DMS153 (cell line): ENCODE results near the gene FGFR4.

ENCODE experiments used
- DNase-seq: peaks from one replicate; lab custom pipeline; 2025; lab: John Stamatoyannopoulos, UW

Gene FGFR4

DNA sequence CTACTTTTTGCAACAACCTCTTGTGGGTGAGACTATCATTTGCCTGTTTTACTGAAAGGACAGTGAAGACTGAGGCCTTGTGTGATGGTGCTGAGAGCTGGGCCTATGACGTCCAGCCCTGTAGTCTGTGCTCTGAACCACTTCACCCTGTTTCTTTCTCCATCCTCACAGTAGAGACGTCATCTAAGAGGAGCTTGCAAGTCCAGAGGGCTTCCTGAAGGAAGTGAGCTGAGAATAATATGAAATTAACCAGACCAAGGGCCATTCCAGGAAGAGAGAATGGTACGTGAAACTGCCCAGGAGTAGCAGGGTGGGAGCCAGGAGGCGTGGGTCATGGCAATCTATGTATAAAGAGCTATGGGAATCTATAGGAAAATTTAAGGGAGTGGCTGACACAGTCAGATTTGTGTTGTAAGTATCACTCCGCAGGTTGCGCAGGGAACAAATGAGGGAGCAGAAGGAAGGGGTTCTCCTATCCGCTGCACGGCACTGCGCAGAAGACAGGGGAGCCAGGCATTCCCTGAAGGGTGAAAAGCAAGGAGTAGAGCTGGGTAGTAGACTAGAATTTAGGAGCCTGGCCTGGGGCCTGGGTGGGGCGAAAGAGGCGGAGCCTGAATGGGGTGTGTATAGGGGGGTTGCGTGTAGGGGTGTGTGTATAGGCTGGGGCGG is 596 bp upstream of the FGFR4 start:
- no peak for DNase-seq

DNA sequence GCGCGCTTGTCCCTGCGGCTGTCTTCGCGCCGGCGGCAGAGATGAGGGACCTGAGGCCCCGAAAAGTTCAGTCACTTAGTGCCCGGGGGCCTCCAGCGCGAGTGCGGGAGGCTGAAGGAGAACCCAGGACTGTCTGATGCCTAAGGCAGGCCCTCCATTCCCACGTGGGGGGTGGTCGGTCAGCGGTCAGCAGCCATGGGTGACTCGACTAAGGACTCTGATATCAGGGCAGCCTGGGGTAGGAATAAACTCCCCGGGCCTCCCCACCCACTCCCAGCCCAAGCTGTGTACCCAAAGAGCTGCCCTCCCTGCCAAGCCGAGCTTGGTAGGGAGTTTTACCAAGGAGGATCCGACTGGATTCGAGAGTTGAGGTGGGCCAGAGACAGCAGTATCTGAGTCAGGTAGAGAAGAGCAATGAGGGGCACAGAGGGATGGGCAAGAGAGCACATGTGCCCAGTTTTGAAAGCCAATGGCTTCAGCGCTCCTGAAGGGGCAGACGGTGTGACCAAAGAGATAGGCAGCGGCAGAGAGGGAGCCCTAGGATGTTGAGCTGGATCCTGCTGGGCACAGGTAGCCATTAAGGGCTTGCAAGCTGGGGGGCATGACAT is 787 bp downstream of the FGFR4 start:
- DNase-seq: no peak

DNA sequence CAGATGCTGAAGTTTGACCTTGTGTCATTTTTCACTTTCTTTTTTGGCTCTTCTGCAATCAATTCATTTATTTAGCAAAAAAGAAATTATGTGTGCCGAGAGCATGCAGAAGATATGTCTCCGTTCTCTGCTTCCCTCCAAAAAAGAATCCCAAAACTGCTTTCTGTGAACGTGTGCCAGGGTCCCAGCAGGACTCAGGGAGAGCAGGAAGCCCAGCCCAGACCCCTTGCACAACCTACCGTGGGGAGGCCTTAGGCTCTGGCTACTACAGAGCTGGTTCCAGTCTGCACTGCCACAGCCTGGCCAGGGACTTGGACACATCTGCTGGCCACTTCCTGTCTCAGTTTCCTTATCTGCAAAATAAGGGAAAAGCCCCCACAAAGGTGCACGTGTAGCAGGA is 2.4 kb downstream of the FGFR4 start:
- no peak for DNase-seq

DNA sequence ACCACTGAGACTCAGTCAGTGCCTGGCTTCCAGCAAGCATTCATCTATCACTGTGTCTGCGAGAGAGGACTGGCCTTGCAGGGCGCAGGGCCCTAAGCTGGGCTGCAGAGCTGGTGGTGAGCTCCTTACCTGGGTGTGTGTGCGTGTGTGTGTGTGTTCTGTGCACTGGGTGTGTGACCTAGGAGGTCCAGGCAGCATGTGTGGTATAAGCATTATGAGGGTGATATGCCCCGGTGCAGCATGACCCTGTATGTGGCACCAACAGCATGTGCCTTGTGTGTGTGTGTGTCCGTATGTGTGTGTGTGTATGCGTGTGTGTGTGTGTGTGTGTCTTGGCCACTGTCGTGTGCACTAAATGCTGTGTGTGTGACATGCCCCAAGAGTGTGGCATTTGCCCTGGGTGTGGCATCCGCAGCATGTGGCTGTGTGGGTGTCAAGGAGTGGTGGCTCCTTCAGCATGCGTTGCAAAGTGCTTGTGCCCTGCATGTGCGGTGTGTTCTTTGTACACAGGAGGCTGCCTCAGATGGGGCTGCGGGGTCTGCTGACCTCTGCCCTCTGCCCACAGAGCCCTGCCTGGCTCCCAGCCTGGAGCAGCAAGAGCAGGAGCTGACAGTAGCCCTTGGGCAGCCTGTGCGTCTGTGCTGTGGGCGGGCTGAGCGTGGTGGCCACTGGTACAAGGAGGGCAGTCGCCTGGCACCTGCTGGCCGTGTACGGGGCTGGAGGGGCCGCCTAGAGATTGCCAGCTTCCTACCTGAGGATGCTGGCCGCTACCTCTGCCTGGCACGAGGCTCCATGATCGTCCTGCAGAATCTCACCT is 3.3 kb downstream of the FGFR4 start:
- DNase-seq: no peak

DNA sequence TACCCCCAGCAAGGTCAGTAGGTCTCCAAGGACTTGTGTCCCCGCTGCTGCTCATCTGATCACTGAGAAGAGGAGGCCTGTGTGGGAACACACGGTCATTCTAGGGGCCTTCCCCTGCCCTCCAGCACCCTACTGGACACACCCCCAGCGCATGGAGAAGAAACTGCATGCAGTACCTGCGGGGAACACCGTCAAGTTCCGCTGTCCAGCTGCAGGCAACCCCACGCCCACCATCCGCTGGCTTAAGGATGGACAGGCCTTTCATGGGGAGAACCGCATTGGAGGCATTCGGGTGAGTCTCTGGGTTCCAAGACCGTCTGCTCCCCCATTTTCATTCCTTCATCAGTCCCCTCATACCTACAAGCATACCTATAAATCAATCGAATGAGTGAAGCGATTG is 4.1 kb downstream of the FGFR4 start:
- no peak for DNase-seq

DNA sequence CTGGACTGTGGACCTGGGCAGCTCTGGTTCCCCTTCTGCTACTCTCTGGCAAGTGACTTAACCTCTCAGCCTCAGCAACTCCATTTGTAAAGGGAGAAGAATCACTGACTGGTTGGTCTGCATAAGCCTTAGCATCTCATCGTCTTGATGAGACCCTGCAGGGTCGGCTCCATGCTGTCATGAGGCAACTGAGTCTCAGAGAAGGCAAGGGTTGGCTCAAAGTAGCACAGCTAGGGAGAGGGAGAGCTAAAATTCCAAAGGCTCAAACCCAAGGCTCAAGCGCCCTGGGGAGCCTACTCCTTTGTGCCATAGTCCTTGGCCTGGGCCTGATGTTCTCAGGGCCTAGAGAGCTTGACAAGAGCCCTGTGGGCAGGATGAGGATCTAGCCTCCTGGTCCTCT is 4.5 kb downstream of the FGFR4 start:
- no peak for DNase-seq

DNA sequence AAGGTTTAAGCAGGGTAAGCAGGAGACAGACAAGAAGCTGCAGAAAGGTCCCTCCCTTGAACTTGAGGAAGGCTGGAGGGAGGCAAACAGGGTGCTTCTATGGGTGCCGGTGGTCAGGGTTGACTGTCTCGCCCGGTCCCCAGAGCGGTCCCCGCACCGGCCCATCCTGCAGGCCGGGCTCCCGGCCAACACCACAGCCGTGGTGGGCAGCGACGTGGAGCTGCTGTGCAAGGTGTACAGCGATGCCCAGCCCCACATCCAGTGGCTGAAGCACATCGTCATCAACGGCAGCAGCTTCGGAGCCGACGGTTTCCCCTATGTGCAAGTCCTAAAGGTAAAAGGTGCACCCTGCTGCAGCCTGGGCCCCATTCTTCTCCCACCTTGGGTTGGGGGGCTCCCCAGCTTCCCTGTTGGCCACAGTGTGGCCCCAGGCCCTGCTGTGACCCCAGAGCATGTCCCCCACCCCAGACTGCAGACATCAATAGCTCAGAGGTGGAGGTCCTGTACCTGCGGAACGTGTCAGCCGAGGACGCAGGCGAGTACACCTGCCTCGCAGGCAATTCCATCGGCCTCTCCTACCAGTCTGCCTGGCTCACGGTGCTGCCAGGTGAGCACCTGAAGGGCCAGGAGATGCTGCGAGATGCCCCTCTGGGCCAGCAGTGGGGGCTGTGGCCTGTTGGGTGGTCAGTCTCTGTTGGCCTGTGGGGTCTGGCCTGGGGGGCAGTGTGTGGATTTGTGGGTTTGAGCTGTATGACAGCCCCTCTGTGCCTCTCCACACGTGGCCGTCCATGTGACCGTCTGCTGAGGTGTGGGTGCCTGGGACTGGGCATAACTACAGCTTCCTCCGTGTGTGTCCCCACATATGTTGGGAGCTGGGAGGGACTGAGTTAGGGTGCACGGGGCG is 5.7 kb downstream of the FGFR4 start:
- no peak for DNase-seq

DNA sequence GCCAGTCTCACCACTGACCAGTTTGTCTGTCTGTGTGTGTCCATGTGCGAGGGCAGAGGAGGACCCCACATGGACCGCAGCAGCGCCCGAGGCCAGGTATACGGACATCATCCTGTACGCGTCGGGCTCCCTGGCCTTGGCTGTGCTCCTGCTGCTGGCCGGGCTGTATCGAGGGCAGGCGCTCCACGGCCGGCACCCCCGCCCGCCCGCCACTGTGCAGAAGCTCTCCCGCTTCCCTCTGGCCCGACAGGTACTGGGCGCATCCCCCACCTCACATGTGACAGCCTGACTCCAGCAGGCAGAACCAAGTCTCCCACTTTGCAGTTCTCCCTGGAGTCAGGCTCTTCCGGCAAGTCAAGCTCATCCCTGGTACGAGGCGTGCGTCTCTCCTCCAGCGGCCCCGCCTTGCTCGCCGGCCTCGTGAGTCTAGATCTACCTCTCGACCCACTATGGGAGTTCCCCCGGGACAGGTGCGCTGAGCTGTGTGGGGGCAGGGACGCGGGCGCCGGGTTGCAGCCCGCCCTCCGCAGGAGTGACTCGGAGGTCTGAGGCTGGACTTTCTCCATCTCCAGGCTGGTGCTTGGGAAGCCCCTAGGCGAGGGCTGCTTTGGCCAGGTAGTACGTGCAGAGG is 6.5 kb downstream of the FGFR4 start:
- DNase-seq: no peak

DNA sequence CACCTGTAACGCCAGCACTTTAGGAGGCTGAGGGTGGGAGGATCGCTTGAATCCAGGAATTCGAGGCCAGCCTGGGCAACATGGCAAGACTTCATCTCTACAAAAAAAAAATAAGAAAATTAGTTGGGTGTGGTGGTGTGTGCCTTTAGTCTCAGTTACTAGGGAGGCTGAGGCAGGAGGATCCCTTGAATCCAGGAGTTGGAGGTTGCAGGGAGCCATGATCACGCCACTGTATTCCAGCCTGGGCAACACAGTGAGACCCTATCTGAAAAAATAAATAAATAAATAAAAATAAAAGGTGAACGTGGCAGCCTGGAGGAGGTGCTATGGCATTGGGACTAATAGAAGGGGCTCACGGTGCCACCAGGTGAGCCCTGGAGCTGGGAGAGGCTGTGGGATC is 7.1 kb downstream of the FGFR4 start:
- DNase-seq: no peak

DNA sequence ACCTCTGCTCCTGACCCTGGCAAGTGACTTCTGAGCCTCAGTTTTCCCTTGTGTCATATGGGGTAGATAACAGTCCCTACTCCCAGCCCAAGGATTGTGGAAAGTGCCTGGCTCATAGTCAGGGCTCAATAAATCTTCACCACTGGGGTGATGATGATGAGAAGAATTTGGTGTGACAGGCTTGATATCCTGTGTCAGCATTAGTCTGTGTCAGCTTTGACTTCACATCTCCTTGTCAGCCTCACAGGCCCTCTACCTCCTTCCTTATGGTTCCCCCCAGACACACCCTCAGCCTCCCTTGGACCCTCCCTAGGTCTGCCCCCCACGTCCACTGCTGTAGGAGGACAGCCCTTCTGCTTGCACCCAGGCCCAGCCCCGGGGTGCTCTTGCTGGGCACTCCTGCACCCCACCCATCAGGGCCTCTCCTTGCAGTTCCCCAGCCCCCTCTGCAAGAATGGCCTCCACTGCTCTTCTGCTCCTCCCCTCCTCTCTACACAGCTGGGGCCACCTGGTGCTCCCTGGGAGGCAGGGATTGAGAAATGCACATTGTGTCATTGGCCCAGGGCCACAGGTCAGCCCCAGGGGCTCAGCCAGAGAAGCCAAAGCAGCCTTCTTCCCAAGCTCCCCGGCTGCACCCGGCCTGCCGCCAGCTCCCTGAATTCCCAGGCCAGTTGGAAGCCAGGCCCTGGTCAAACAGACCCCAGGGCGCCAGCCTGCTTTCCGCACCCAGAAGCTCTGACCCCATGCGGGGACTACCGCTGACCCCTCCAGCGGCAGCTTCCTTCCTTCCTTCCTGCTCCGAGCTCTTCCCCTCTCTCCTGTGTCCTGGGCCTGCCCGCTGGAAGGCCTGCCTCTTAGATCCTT is 7.7 kb downstream of the FGFR4 start:
- DNase-seq: no peak

DNA sequence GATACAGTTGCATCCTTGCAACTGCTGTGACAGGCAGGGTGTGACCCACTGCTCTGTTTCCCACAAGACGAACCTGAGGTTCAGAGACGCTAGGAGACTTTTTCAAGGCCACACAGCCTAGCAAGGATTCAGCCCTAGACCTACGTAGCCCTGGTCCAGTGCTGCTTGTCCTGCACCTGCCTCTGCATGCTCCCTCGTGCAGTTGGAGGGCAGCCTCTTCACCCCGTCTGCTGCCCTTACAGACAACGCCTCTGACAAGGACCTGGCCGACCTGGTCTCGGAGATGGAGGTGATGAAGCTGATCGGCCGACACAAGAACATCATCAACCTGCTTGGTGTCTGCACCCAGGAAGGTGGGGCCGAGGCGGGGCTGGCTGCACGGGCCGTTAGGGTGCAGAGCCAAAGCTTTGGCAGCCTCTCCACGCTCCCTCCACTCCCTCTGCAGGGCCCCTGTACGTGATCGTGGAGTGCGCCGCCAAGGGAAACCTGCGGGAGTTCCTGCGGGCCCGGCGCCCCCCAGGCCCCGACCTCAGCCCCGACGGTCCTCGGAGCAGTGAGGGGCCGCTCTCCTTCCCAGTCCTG is 8.5 kb downstream of the FGFR4 start:
- DNase-seq: no peak

DNA sequence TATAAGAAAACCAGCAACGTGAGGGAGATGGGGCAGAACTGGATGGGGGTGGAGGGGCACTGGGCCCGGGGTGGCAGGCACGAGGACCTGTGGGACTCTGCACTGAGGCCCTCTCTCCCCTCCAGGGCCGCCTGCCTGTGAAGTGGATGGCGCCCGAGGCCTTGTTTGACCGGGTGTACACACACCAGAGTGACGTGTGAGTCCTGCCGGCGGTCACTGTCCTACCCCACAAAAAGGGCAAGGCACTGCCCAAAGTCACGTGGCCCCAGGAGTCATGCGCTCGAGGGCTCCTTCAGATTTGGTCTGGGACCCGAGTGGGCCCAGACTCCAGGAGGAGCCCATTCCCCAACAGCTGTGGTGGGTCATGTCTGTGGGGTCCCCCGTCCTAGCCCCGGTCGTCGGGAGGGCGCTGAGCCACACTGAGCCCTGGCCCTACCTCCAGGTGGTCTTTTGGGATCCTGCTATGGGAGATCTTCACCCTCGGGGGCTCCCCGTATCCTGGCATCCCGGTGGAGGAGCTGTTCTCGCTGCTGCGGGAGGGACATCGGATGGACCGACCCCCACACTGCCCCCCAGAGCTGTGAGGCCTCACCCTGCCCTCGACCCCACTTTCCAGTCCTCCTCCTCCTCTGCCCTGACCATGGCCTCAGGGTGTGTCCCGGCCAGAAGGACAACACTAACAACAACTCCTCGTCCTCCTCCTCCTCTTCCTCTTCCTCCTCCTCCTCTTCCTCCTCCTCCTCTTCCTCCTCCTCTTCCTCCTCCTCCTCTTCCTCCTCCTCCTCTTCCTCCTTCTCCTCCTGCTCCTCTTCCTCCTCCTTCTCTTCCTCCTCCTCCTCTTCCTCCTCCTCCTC is 9.7 kb downstream of the FGFR4 start:
- DNase-seq: no peak

DNA sequence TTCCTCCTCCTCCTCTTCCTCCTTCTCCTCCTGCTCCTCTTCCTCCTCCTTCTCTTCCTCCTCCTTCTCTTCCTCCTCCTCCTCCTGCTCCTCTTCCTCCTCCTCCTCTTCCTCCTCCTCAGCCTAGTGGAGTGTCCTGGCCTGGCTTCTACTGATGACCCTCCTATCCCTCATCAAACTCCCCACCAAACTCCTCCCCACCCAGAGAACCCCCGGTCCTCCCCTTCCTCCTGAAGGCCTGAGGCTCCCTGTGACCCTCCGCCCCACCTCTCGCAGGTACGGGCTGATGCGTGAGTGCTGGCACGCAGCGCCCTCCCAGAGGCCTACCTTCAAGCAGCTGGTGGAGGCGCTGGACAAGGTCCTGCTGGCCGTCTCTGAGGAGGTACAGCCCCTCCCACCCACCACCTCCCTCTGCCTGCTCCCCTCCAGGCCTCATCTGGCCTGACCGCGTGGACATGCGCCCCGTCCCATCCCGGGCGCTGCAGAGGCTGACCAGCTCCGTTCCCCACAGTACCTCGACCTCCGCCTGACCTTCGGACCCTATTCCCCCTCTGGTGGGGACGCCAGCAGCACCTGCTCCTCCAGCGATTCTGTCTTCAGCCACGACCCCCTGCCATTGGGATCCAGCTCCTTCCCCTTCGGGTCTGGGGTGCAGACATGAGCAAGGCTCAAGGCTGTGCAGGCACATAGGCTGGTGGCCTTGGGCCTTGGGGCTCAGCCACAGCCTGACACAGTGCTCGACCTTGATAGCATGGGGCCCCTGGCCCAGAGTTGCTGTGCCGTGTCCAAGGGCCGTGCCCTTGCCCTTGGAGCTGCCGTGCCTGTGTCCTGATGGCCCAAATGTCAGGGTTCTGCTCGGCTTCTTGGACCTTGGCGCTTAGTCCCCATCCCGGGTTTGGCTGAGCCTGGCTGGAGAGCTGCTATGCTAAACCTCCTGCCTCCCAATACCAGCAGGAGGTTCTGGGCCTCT is 10.6 kb downstream of the FGFR4 start:
- DNase-seq: no peak

DNA sequence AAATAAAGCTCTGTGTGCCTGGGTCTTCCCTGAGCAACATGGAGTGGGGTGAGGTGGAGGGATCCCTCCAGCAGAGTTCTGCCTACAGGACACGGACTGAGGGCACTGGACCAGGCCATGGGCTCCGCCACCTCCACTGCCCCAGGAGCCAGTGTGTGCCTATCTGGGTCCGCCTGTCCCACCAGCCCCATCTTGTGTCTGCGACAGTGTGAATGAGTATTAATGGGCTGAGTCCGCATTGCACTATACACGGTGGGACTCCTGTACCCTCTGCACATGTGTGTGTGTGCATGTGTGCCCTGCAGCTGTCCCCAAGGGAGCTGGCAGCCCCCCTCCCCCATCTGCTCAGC is 11.4 kb downstream of the FGFR4 start:
- no peak for DNase-seq

DNA sequence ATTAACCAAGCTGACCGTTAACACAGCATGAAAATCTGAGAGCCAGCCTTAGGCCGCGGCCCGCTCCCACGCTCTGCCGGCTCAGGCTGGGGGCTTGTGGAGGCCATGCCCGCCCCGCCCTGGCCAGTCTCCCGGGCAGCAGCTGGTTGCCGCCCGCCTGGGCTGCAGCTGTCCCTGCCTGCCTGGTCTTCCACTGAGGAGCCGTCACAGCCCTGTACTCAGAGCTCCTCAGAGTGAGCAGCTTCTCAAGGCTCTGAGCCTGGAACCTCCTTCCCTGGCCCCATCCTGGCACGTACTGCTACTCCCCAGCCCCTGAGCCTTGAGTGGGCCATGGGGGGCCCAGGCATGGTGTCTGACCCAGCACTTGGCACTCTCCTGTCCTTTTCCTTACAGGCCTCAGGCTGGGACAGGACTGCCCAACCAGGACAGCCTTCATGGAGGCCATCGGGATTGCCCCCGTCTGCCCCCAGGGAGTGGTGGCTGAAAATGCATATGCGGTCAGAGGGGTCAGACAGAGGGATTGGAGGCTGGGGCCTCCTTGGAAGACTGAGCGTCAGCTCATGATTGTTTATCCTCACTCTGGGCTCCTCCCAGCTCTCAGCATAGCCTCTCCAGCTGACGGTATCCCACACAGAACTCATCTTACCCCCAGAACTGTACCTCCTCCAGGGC is 11.9 kb downstream of the FGFR4 start:
- no peak for DNase-seq

DNA sequence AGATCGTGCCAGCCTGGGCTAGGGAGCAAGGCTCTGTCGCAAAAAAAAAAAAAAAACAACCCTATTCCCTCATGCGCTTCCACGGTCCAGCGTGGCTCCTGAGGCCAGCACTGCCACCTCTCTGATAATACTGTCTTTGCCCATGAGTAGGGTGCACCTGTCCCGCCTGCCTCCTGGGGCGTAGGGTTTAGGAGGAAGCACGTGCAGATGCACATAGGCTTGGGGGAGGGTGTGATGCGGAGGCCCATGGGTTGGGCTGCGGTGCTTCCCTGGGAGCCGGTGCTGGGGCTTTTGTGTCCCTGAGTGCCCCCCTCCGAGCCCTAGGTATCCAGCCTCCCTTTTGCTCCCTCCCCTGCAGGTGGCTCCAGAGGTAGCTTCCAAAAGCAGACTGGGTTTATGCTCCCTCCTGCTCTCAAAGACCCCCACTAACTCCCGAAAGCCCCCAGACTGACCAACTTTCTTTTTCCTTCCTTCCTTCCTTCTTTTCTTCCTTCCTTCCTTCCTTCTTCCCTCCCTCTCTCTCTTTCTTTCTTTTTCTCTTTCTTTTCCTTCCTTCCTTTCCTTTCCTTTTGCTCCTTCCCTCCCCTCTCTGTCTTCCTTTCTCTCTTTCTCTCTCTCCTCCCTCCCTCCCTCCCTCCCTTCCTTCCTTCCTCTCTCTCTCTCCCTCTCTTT is 12.8 kb downstream of the FGFR4 start:
- no peak for DNase-seq

DNA sequence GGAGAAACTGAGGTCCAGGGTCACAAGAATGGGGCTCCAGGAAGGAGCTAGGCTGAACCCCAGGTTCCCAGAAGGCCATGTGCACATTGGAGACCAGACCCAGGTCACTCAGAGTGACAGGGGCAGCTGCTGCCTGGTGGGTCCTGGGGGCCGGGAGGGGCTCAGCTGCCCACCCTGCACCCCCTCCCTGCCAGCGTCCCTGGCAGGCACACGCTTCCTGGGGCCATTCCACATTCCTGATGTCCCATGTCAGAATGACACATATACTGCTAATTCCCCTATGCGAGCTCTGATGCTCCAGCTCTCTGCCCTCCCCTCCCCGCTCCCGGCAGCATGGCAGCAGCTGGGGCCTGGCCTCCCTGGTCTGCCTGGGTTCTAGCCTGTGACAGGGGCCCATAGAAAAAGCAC is 14.0 kb downstream of the FGFR4 start:
- DNase-seq: no peak
